CD4-positive, alpha-beta T cell treated with Interleukin-6 at 100 ng/mL for 8 hours (primary cell): ENCODE measurements around the gene XRCC4.

Experiments used
- DNase-seq: peaks from one replicate; pipeline ENCODE4 v3.0.0-alpha.2; 2020; ENCODE audit warnings: mixed read lengths, low spot score

The XRCC4 gene

GRCh38 chr5:83387041-83387440, 309.7 kb downstream of the XRCC4 start:
- DNase-seq: no peak

- DNase-seq: no peak
Observed at GRCh38 chr5:83388608-83389007, 311.3 kb downstream of the XRCC4 start.

- DNase-seq: no peak
Observed at GRCh38 chr5:83392766-83393503, 315.6 kb downstream of the XRCC4 start.

GRCh38 chr5:83393504-83393866, 316.1 kb downstream of the XRCC4 start:
- DNase-seq: no peak

- no peak for DNase-seq
Observed at GRCh38 chr5:83394190-83394589, 316.8 kb downstream of the XRCC4 start.

GRCh38 chr5:83396662-83397061, 319.3 kb downstream of the XRCC4 start:
- DNase-seq: no peak

GRCh38 chr5:83397658-83398057, 320.3 kb downstream of the XRCC4 start:
- no peak for DNase-seq

- DNase-seq: no peak
Observed at GRCh38 chr5:83400241-83400640, 322.9 kb downstream of the XRCC4 start.

- DNase-seq: no peak
Observed at GRCh38 chr5:83400701-83401100, 323.4 kb downstream of the XRCC4 start.

- no peak for DNase-seq
Observed at GRCh38 chr5:83401122-83401731, 323.9 kb downstream of the XRCC4 start.

- DNase-seq: no peak
Observed at GRCh38 chr5:83401775-83402174, 324.4 kb downstream of the XRCC4 start.
